Measurements from ENCODE around the gene SORBS1. TPM values are rescaled to one million over a fixed set of nuclear protein-coding genes. Genes with fewer than 3 reads are reported as not detected.

SORBS1 gene
- total and polyA plus RNA-seq, 2 of the 13 experiments (the other 11 are each of a cell fraction or from before 2014, with no cell fraction given), result 16.8 to 39.8 TPM

- TF ChIP-seq ZNF142 (CRISPR knock-in tag; IDR thresholded peaks at IDR 0.05) (no peak), ZNF10 (CRISPR knock-in tag; IDR thresholded peaks at IDR 0.05; ENCODE audit: borderline replicate concordance, low read depth) (no peak), XRCC5 (optimal IDR thresholded peaks at IDR 0.05; ENCODE audit: low read length) (peak; percentile 73), MAZ (IDR thresholded peaks at IDR 0.05; ENCODE audit: borderline replicate concordance, low read depth, low read length) (no peak), MAZ (CRISPR knock-in tag; IDR thresholded peaks at IDR 0.05; ENCODE audit: low read depth) (0 out of 2 replicates have a peak, but pooled peaks have one; percentile 29), CC2D1A (CRISPR knock-in tag; IDR thresholded peaks at IDR 0.05) (no peak), MED1 (CRISPR knock-in tag; IDR thresholded peaks at IDR 0.05) (0 out of 2 replicates have a peak, but pooled peaks have one; percentile 27), FOXA3 (CRISPR knock-in tag; IDR thresholded peaks at IDR 0.05) (peak; percentile 37; the same call in 1 of the 2 replicates), PAWR (CRISPR knock-in tag; IDR thresholded peaks at IDR 0.05; ENCODE audit: borderline replicate concordance) (no peak), RAD21 (CRISPR knock-in tag; IDR thresholded peaks at IDR 0.05) (peak; percentile 96), ZNF224 (CRISPR knock-in tag; IDR thresholded peaks at IDR 0.05) (no peak), HMG20A (CRISPR knock-in tag; IDR thresholded peaks at IDR 0.05; ENCODE audit: borderline replicate concordance) (no peak), KDM2A (CRISPR knock-in tag; IDR thresholded peaks at IDR 0.05; ENCODE audit: borderline replicate concordance, low read depth) (0 out of 2 replicates have a peak, but pooled peaks have one; percentile 50), ZNF687 (CRISPR knock-in tag; IDR thresholded peaks at IDR 0.05) (no peak), TAF15 (IDR thresholded peaks at IDR 0.05; ENCODE audit: low read depth, low read length, poor library complexity, severe bottlenecking) (no peak), RXRB (CRISPR knock-in tag; IDR thresholded peaks at IDR 0.05; ENCODE audit: borderline replicate concordance) (peak; percentile 26; the same call in 1 of the 2 replicates), ZBTB3 (CRISPR knock-in tag; IDR thresholded peaks at IDR 0.05; ENCODE audit: borderline replicate concordance, low read depth) (0 out of 2 replicates have a peak, but pooled peaks have one; percentile 37), LCORL (IDR thresholded peaks at IDR 0.05) (no peak), LCORL (CRISPR knock-in tag; IDR thresholded peaks at IDR 0.05) (peak; percentile 45; the same call in 1 of the 2 replicates)
Observed at GRCh38 chr10:95601116-95601719, 40.0 kb upstream of the SORBS1 start (continued).
